Neural progenitor cell (in vitro differentiated cells): Measurements from ENCODE around the gene CILP. TPM values are rescaled to one million over a fixed set of nuclear protein-coding genes. Genes with fewer than 3 reads are reported as not detected.
"Not testable (repeated sequence)": the region's sequence is repeated elsewhere in the genome, so short reads cannot be mapped to it uniquely, and the experiment has no call there.

Source experiments
- DNase-seq: peaks from one replicate; pipeline ENCODE4 v3.0.0-alpha.2; 2016; ENCODE audit warnings: low spot score
- H2AFZ ChIP-seq: fragments of 200-600 bp; sonication (generic); replicated peaks from 2 replicates; pipeline ENCODE4 v1.6.1; 2016; ENCODE audit warnings: antibody characterized with exemption
- H3F3A ChIP-seq: fragments of 200-600 bp; sonication (generic); 2 replicates; pipeline ENCODE4 v1.6.1; 2016; ENCODE audit warnings: antibody characterized with exemption, low read depth
- H3K27ac ChIP-seq: fragments of 200-600 bp; sonication (generic); 2 replicates; pipeline ENCODE4 v1.5.1; 2016; ENCODE audit warnings: mild to moderate bottlenecking
- H3K27me3 ChIP-seq: fragments of 200-600 bp; sonication (generic); 2 replicates; pipeline ENCODE4 v1.6.1; 2016; ENCODE audit warnings: mild to moderate bottlenecking, moderate library complexity
- H3K36me3 ChIP-seq: fragments of 200-600 bp; sonication (generic); 2 replicates; pipeline ENCODE4 v1.5.1; 2016
- H3K4me1 ChIP-seq: fragments of 200-600 bp; sonication (generic); 2 replicates; pipeline ENCODE4 v1.6.1; 2016; ENCODE audit warnings: mixed run types
- H3K4me2 ChIP-seq: fragments of 200-600 bp; sonication (generic); 2 replicates; pipeline ENCODE4 v1.6.1; 2016
- H3K4me3 ChIP-seq: fragments of 200-600 bp; sonication (generic); 2 replicates; pipeline ENCODE4 v1.5.1; 2016
- H3K79me2 ChIP-seq: fragments of 200-600 bp; sonication (generic); 2 replicates; pipeline ENCODE4 v1.6.1; 2016; ENCODE audit warnings: low read depth
- H3K9ac ChIP-seq: fragments of 200-600 bp; sonication (generic); 2 replicates; pipeline ENCODE4 v1.6.1; 2016
- H3K9me3 ChIP-seq: fragments of 200-600 bp; sonication (generic); 2 replicates; pipeline ENCODE4 v1.5.1; 2016; ENCODE audit warnings: low read depth
- H4K20me1 ChIP-seq: fragments of 200-600 bp; sonication (generic); 2 replicates; pipeline ENCODE4 v1.6.1; 2016; ENCODE audit warnings: low read depth
- H3K27ac Mint-ChIP-seq: 3 replicates; pipeline ENCODE4 v1.8.0; 2021; ENCODE audit warnings: mixed read lengths
- H3K27me3 Mint-ChIP-seq: 2 replicates; pipeline ENCODE4 v1.8.0; 2022; ENCODE audit warnings: low read depth, mild to moderate bottlenecking, inconsistent platforms, moderate library complexity, mixed read lengths; ENCODE audit not compliant: insufficient read depth
- H3K36me3 Mint-ChIP-seq: 3 replicates; pipeline ENCODE4 v1.8.0; 2021; ENCODE audit warnings: mixed read lengths
- H3K4me1 Mint-ChIP-seq: 3 replicates; pipeline ENCODE4 v1.8.0; 2021; ENCODE audit warnings: mixed read lengths
- H3K4me3 Mint-ChIP-seq: 3 replicates; pipeline ENCODE4 v1.8.0; 2021; ENCODE audit warnings: mild to moderate bottlenecking, moderate library complexity, mixed read lengths
- H3K9me3 Mint-ChIP-seq: 3 replicates; pipeline ENCODE4 v1.8.0; 2020; ENCODE audit warnings: mixed read lengths
- CTCF ChIP-seq: fragments of 200-600 bp; sonication (generic); IDR thresholded peaks from 2 replicates; pipeline ENCODE4 v1.5.1; 2017; ENCODE audit warnings: antibody characterized with exemption, mild to moderate bottlenecking
- EZH2 ChIP-seq: fragments of 200-600 bp; sonication (generic); IDR thresholded peaks from 2 replicates; pipeline ENCODE4 v1.6.1; 2017; ENCODE audit warnings: antibody characterized with exemption, mild to moderate bottlenecking, moderate library complexity
- EZH2phosphoT487 ChIP-seq: fragments of 200-600 bp; sonication (generic); IDR thresholded peaks from 2 replicates; pipeline ENCODE4 v1.6.1; 2017; ENCODE audit warnings: antibody characterized with exemption
- total RNA-seq: library from RNA; depleted of rRNA; stranded (reverse); fragments of >200 nt; gene quantifications from 2 replicates; pipeline ENCODE4 v1.2.3, GENCODE V29; 2015; ENCODE audit warnings: low replicate concordance

Gene CILP
- total RNA-seq, 1 donor from 2014 or later = not detected

DNA sequence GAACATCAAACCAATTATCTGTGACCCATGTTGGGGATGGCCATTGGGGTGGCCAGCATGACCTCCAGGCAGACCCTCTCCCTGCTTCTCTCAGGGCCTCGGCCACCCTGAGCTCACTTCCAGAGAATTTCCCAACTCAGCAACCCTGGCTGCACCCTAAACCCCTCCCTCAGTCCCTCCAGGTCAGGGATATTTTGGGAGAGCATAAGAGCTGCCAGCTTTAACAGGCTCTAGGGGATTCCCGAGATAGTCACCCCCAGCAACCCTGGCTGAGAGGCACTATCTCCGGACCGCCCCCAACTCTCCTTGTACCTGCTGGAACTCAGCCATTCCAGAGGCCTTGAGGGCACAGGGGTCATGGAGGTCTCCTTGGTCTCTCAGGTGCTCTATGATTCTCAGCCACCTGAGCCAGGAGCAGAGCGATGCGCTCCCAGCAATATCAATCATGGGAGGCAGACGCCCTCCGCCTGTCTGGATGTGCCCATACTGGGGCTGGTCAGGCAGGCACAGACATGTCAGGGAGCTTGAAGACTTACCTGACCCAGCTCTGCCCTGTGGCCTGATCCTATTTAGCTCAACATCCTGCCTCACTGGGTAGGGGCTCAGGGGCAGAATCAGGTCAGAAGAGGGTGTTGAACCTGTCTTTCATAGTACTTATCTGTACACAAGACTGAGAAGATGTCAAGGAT, 34.9 kb upstream of the CILP start:
- no peak overlapping the region for H3K4me3 Mint-ChIP-seq
- no peaks in the 10 kb centered on the region for H4K20me1 ChIP-seq

GRCh38 chr15:65245096-65245856, 34.0 kb upstream of the CILP start:
- no peaks in the 10 kb centered on the region for H3K36me3 ChIP-seq
- no peaks in the 10 kb centered on the region for H3K9me3 ChIP-seq
- Mint-ChIP-seq H3K9me3 (no peaks in the 10 kb centered on the region), H3K27me3 (peaks cover 4% of the 10 kb centered on the region), H3K27ac (peak overlapping the region; percentile 66), H3K4me3 (no peak overlapping the region), H3K36me3 (peaks cover 1% of the 10 kb centered on the region), H3K4me1 (peaks cover 26% of the 10 kb centered on the region)
- H3K4me2 ChIP-seq = no peak overlapping the region
- no peak overlapping the region for H2AFZ ChIP-seq
- no peak overlapping the region for H3K9ac ChIP-seq
- H3F3A ChIP-seq = no peaks in the 10 kb centered on the region
- no peak overlapping the region for H3K4me3 ChIP-seq
- H3K27ac ChIP-seq = no peak overlapping the region
- TF ChIP-seq EZH2 (no peak), CTCF (no peak), EZH2phosphoT487 (no peak)
- H4K20me1 ChIP-seq = no peaks in the 10 kb centered on the region
- DNase-seq = no peak
- H3K4me1 ChIP-seq = peaks cover 5% of the 10 kb centered on the region
- no peaks in the 10 kb centered on the region for H3K27me3 ChIP-seq
- H3K79me2 ChIP-seq = no peaks in the 10 kb centered on the region

More for the DNA sequence above, 34.9 kb upstream of the CILP start:
- H3K4me1 ChIP-seq = peaks cover 5% of the 10 kb centered on the region
- Mint-ChIP-seq H3K36me3 (peaks cover 1% of the 10 kb centered on the region), H3K4me1 (peaks cover 26% of the 10 kb centered on the region), H3K27ac (peak overlapping the region; percentile 66), H3K9me3 (no peaks in the 10 kb centered on the region), H3K27me3 (peaks cover 4% of the 10 kb centered on the region)
- H3K9ac ChIP-seq = no peak overlapping the region
- no peak overlapping the region for H3K4me2 ChIP-seq
- H2AFZ ChIP-seq = no peak overlapping the region
- H3K36me3 ChIP-seq = no peaks in the 10 kb centered on the region
- no peak overlapping the region for H3K4me3 ChIP-seq
- DNase-seq = no peak
- no peaks in the 10 kb centered on the region for H3K79me2 ChIP-seq
- TF ChIP-seq CTCF (no peak), EZH2 (no peak), EZH2phosphoT487 (no peak)
- no peaks in the 10 kb centered on the region for H3F3A ChIP-seq
- H3K27ac ChIP-seq = no peak overlapping the region
- no peaks in the 10 kb centered on the region for H3K27me3 ChIP-seq
- H3K9me3 ChIP-seq = no peaks in the 10 kb centered on the region

DNA sequence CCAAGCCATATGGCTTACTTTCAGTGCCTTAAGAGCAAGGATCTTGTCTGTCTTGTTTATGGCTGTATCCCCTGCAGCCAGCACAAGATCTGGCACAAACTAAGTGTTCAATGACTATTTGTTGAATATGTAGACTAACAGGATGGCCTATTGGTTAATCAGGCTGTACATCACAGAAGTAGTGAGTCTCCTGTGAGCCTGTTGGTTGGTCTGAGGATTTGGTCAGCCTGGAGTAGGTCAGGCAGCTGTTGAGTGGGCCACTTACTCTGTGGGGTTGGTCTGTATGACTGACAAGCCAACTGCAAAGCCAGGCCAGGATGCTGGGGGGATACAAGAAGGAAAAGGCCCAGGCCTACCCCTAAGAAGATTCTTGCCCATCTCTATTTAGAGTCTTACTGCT, 33.4 kb upstream of the CILP start:
- H3K27ac Mint-ChIP-seq = no peak overlapping the region
- Histone ChIP-seq H3K79me2 (no peaks in the 10 kb centered on the region), H3K36me3 (no peaks in the 10 kb centered on the region), H3F3A (no peaks in the 10 kb centered on the region), H3K9ac (no peak overlapping the region), H3K9me3 (no peaks in the 10 kb centered on the region), H3K4me1 (peaks cover 5% of the 10 kb centered on the region), H2AFZ (no peak overlapping the region), H3K4me3 (no peak overlapping the region), H3K4me2 (no peak overlapping the region), H4K20me1 (no peaks in the 10 kb centered on the region), H3K27me3 (no peaks in the 10 kb centered on the region), H3K27ac (no peak overlapping the region)
- peaks cover 24% of the 10 kb centered on the region for H3K4me1 Mint-ChIP-seq
- peaks cover 4% of the 10 kb centered on the region for H3K27me3 Mint-ChIP-seq
- TF ChIP-seq EZH2phosphoT487 = no peak
- peaks cover 1% of the 10 kb centered on the region for H3K36me3 Mint-ChIP-seq
- no peak for DNase-seq
- H3K9me3 Mint-ChIP-seq = no peaks in the 10 kb centered on the region
- no peak overlapping the region for H3K4me3 Mint-ChIP-seq

DNA sequence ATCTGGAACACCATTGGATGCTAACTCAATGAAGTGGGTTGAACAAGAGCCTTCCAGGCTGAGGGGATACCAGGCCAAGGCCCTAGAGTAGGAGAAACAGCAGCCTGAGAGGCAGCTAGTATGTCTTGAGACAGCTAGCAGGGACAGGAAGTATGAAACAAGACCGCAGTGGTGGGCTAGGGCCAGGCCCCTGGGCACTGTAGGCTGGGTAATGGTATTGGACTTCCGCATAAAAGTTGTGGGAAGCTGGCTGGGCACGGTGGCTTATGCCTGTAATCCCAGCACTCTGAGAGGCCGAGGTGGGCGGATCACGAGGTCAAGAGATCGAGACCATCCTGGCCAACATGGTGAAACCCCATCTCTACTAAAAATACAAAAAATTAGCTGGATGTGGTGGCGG, 25.2 kb upstream of the CILP start:
- DNase-seq, H3K27me3 ChIP-seq, H3K4me1 ChIP-seq, H3K4me3 ChIP-seq, H3K36me3 Mint-ChIP-seq, H3K27me3 Mint-ChIP-seq, H3K9me3 Mint-ChIP-seq, H3K4me1 Mint-ChIP-seq, H3K4me2 ChIP-seq, H3K36me3 ChIP-seq, H3K9ac ChIP-seq, H3K27ac ChIP-seq, H3K79me2 ChIP-seq, H2AFZ ChIP-seq, H4K20me1 ChIP-seq, H3K9me3 ChIP-seq, H3K27ac Mint-ChIP-seq, H3K4me3 Mint-ChIP-seq, H3F3A ChIP-seq: not testable (repeated sequence)
